Neutrophil (primary cell): Measurements from ENCODE around the gene DYNC1I2.
"Not testable (repeated sequence)": the region's sequence is repeated elsewhere in the genome, so short reads cannot be mapped to it uniquely, and the experiment has no call there.

Source experiments
- H3K27ac ChIP-seq: fragments of 200-600 bp; sonication (generic); 2 replicates; pipeline ENCODE4 v1.5.1; 2016; ENCODE audit warnings: mild to moderate bottlenecking, moderate library complexity
- H3K27me3 ChIP-seq: fragments of 200-600 bp; sonication (generic); 2 replicates; pipeline ENCODE4 v1.6.0; 2016; ENCODE audit warnings: mild to moderate bottlenecking
- H3K36me3 ChIP-seq: fragments of 200-600 bp; sonication (generic); 2 replicates; pipeline ENCODE4 v1.5.1; 2017
- H3K4me1 ChIP-seq, 2 experiments: fragments of 200-600 bp in 1 of 2; sonication (generic) in 1 of 2; 1 replicate in 1 of 2; 2 replicates in 1 of 2; pipeline versions ENCODE4 v1.5.1 to v1.6.1; 2013 to 2016; ENCODE audit warnings: low read depth in 1 of 2, low read length in 1 of 2, mild to moderate bottlenecking in 1 of 2, moderate library complexity in 1 of 2; ENCODE audit not compliant: control insufficient read depth in 1 of 2, insufficient read depth in 1 of 2
- H3K4me3 ChIP-seq, 2 experiments: fragments of 200-600 bp in 1 of 2; sonication (generic) in 1 of 2; 1 replicate in 1 of 2; 2 replicates in 1 of 2; pipeline ENCODE4 v1.5.1; 2013 to 2016; ENCODE audit warnings: low read depth in 1 of 2, low read length in 1 of 2, mild to moderate bottlenecking in 1 of 2, moderate library complexity in 1 of 2
- H3K9me3 ChIP-seq: fragments of 200-600 bp; sonication (generic); 2 replicates; pipeline ENCODE4 v1.5.1; 2016
- CTCF ChIP-seq: fragments of 200-600 bp; sonication (generic); IDR thresholded peaks from 2 replicates; pipeline ENCODE4 v1.5.1; 2016; ENCODE audit warnings: antibody characterized with exemption

DYNC1I2 gene

DNA sequence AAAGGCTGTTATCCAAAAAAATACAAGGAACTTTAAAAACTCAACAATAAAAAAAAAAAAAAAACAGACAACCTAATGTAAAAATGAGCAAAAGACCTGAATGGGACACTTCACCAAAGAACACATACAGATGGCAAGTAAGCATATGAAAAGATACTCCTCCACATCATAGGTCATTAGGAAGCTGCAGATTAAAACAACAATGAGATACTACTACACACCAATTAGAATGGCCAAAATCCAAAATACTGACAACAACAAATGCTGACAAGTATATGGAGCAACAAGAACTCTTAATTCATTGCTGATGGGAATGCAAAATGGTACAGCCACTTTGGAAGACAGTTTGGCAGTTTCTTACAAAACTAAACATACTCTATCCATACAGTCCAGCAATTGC is 84.2 kb downstream of the DYNC1I2 start:
- Histone ChIP-seq H3K27me3 (no peaks in the 10 kb centered on the region), H3K27ac (no peak overlapping the region), H3K36me3 (no peaks in the 10 kb centered on the region), H3K9me3 (no peaks in the 10 kb centered on the region), H3K4me1 (no peaks in the 10 kb centered on the region), H3K4me3 (no peak overlapping the region)
- TF ChIP-seq CTCF: no peak

DNA sequence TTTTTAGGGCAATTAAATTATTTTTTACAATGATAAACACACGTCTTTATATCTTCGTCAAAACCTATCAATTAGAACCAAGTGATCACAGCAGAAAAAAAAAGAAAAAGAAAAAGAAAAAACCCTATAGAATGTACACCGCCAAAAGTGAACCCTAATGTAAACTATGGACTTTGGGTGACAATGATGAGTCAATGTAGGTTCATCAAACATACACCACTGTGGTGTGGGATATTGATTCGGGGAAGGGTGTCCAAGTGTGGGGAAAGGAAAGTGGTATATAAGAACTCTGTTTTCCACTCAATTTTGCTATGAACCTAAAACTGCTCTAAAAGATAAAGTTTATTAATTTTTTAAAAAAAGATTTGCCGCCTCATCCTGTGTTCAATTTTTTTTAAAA is 85.1 kb downstream of the DYNC1I2 start:
- Histone ChIP-seq H3K4me3 (no peak overlapping the region), H3K27me3 (no peaks in the 10 kb centered on the region), H3K9me3 (no peaks in the 10 kb centered on the region), H3K4me1 (no peaks in the 10 kb centered on the region), H3K27ac (no peak overlapping the region), H3K36me3 (no peaks in the 10 kb centered on the region)
- no peak for TF ChIP-seq CTCF

- not testable (repeated sequence) for H3K36me3 ChIP-seq, H3K4me1 ChIP-seq, H3K27ac ChIP-seq, H3K27me3 ChIP-seq, H3K9me3 ChIP-seq, H3K4me3 ChIP-seq
Observed at GRCh38 chr2:171774581-171774980, 87.3 kb downstream of the DYNC1I2 start.

GRCh38 chr2:171778515-171778914 is 91.2 kb downstream of the DYNC1I2 start:
- no peaks in the 10 kb centered on the region for H3K4me1 ChIP-seq
- TF ChIP-seq CTCF: no peak
- peaks cover 5% of the 10 kb centered on the region for H3K9me3 ChIP-seq
- peaks cover 3% of the 10 kb centered on the region for H3K36me3 ChIP-seq
- H3K4me3 ChIP-seq: no peak overlapping the region
- H3K27ac ChIP-seq: no peak overlapping the region
- H3K27me3 ChIP-seq: no peaks in the 10 kb centered on the region

DNA sequence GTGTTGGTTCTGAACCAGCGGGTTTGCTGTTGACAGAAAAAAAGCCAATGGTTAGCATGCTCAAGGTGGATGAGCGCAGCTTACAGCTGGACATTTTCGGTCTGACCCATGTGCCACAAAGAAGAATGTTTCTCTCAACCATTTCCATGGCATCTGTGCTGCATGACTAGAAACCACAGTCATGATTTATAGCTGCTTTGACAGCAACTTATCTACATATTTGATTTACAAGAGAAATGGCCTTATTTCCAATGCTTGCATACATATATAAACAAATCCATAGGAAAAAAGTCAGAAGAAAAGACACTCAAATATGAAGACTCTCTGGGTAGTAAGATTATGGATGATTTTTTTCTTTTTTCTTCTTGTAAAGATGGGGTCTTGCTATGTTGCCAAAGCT is 98.2 kb downstream of the DYNC1I2 start:
- TF ChIP-seq CTCF: no peak
- no peak overlapping the region for H3K27ac ChIP-seq
- H3K9me3 ChIP-seq: no peaks in the 10 kb centered on the region
- no peak overlapping the region for H3K4me3 ChIP-seq
- H3K4me1 ChIP-seq: no peaks in the 10 kb centered on the region
- H3K27me3 ChIP-seq: no peaks in the 10 kb centered on the region
- H3K36me3 ChIP-seq: peaks cover 46% of the 10 kb centered on the region

DNA sequence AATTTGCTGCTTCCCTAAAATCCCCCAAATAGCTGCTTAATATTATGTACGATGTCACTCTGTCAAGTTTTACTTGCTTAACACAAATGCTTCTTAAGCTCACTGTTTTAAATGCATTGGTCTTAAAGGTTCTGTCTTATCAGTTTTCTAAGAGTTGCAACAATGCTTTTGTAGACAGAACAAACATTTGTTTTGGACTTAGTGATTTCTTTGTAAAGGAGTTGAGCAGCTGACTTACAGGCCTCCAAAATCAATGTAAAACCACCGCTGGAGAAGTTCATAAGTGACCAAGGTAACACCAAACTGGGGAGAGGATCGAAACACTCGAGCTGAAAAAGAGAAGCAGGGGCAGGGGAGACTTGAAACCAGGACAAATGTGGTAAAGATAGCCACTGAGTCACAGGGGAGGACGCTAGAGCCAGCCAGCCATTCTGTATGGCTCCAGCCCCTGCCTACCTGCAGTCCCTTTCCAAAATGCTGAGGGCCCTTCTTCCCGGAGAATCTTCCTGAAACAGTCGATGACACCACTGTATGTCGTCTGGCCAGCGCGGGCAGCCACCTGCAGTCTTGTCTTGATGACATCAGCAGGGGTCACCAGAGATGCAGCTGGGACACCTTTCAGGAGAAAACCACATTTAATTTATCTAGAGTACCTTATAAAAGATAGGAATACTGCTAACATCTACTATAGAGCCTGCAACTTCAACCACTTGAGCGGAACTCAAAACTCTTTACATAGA is 100.2 kb downstream of the DYNC1I2 start:
- Histone ChIP-seq H3K4me1 (peaks cover 0 to 7% of the 10 kb centered on the region in 2 experiments), H3K27ac (no peak overlapping the region), H3K9me3 (no peaks in the 10 kb centered on the region), H3K27me3 (no peaks in the 10 kb centered on the region), H3K36me3 (peaks cover 46% of the 10 kb centered on the region), H3K4me3 (no peak overlapping the region)
- TF ChIP-seq CTCF: no peak
